Type B pancreatic cell (in vitro differentiated cells): ENCODE measurements around the gene NUP93. TPM values are rescaled to one million over a fixed set of nuclear protein-coding genes. Genes with fewer than 3 reads are reported as not detected.

Source experiments
- DNase-seq: peaks from one replicate; pipeline ENCODE4 v3.0.0; 2021; ENCODE audit warnings: mixed read lengths; ENCODE audit not compliant: unreplicated experiment; ENCODE audit errors: extremely low spot score
- H3K27ac Mint-ChIP-seq: 2 replicates; pipeline ENCODE4 v1.8.0; 2021; ENCODE audit warnings: mild to moderate bottlenecking, mixed read lengths
- H3K27me3 Mint-ChIP-seq: 2 replicates; pipeline ENCODE4 v1.8.0; 2021; ENCODE audit warnings: mixed read lengths
- H3K36me3 Mint-ChIP-seq: 2 replicates; pipeline ENCODE4 v1.8.0; 2021; ENCODE audit warnings: mixed read lengths
- H3K4me1 Mint-ChIP-seq: one replicate; pipeline ENCODE4 v1.8.0; 2021; ENCODE audit warnings: mixed read lengths; ENCODE audit not compliant: unreplicated experiment
- H3K4me3 Mint-ChIP-seq: 2 replicates; pipeline ENCODE4 v1.8.0; 2021; ENCODE audit warnings: mild to moderate bottlenecking, mixed read lengths
- H3K9me3 Mint-ChIP-seq: 2 replicates; pipeline ENCODE4 v1.8.0; 2021; ENCODE audit warnings: mixed read lengths
- total RNA-seq: library from RNA; stranded (reverse); gene quantifications from 2 replicates; pipeline ENCODE4 v1.2.1, GENCODE V29; 2021; ENCODE audit warnings: low replicate concordance
- TF ChIP-seq, protein P1 (sequence below): fragments of 200-600 bp; sonication (generic); conservative IDR thresholded peaks from 2 replicates; pipeline ENCODE4 v1.5.0; 2021; ENCODE audit warnings: antibody characterized with exemption, mild to moderate bottlenecking

NUP93 gene
- total RNA-seq, 1 donor from 2014 or later, result 101 TPM

DNA sequence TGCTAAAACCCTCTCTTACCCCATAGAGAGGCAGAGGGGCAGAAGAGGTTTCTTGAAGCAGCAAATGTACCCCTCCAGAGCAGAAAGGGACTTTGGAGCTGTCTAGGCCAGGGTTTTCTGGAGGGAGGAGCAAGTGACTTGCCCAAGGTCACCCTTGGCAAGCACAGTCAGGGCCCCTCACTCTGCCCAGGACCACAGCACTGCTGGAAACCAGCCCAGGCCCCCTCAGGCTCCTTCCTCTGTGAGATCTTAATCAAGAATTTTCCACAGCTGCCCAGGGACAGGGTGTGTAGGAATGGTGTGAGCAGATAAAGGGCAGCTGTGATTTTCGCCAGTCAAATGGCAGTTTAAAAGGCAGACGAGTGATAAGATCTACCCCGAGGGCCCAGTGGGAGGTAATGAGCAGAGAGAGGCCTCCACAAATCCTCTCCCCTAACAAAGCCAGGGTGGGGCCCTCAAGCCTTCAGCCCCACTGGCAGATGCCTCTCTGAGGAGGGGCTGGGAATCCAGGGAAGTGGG, 131.2 kb downstream of the NUP93 start:
- TF ChIP-seq, protein P1, sequence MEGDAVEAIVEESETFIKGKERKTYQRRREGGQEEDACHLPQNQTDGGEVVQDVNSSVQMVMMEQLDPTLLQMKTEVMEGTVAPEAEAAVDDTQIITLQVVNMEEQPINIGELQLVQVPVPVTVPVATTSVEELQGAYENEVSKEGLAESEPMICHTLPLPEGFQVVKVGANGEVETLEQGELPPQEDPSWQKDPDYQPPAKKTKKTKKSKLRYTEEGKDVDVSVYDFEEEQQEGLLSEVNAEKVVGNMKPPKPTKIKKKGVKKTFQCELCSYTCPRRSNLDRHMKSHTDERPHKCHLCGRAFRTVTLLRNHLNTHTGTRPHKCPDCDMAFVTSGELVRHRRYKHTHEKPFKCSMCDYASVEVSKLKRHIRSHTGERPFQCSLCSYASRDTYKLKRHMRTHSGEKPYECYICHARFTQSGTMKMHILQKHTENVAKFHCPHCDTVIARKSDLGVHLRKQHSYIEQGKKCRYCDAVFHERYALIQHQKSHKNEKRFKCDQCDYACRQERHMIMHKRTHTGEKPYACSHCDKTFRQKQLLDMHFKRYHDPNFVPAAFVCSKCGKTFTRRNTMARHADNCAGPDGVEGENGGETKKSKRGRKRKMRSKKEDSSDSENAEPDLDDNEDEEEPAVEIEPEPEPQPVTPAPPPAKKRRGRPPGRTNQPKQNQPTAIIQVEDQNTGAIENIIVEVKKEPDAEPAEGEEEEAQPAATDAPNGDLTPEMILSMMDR, result no peak
- H3K4me1 Mint-ChIP-seq, result peaks cover 54% of the 10 kb centered on the region
- DNase-seq, result no peak
- H3K36me3 Mint-ChIP-seq, result no peaks in the 10 kb centered on the region
- no peaks in the 10 kb centered on the region for H3K9me3 Mint-ChIP-seq
- H3K27me3 Mint-ChIP-seq, result no peaks in the 10 kb centered on the region
- H3K4me3 Mint-ChIP-seq, result peak overlapping the region; percentile 37
- peak overlapping the region; percentile 87 for H3K27ac Mint-ChIP-seq

DNA sequence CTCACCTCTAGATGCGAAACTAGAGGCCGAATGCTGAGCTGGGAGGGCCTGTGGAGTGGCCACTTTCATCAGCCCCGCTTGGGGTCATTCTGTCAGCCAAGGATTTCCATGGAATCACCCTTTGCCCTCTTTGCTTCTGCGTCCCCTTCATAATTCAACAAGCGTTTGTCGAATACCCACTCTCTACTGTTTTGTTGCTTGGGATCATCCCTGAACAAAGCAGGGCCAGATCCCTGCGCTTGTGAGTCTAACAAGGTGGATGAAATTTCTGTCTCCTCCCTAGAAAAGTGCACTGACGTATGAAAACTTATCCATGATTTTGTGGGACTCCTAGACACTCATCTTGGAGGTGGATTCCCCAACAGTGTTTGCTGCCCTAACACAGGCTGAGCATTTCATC, 131.8 kb downstream of the NUP93 start:
- no peak for DNase-seq
- H3K9me3 Mint-ChIP-seq, result no peaks in the 10 kb centered on the region
- H3K27me3 Mint-ChIP-seq, result no peaks in the 10 kb centered on the region
- H3K4me3 Mint-ChIP-seq, result no peak overlapping the region
- H3K4me1 Mint-ChIP-seq, result peaks cover 54% of the 10 kb centered on the region
- peak overlapping the region; percentile 87 for H3K27ac Mint-ChIP-seq
- H3K36me3 Mint-ChIP-seq, result no peaks in the 10 kb centered on the region
- TF ChIP-seq, protein P1, result no peak

DNA sequence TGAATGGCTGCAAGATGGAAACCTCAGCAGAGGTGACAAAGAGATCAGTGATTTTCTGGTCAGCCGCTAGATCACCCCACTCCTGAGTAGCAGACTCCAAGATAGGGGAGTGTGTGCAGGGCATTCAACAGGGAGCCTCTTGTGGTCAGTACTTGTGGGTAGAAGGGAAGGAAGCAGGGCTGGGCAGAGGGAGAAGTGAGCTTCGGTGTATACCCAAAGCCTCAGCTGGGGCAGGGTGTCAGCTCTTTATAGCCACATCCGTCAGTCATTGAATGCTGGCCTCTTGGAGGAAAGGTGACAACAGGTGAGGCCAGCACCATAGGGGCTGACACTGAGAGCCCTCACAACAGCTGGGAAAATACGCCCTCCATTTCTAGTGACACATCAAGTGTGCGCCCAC, 132.8 kb downstream of the NUP93 start:
- H3K27ac Mint-ChIP-seq, result peak overlapping the region; percentile 87
- no peak overlapping the region for H3K4me3 Mint-ChIP-seq
- TF ChIP-seq, protein P1, result no peak
- DNase-seq, result no peak
- no peaks in the 10 kb centered on the region for H3K9me3 Mint-ChIP-seq
- H3K36me3 Mint-ChIP-seq, result no peaks in the 10 kb centered on the region
- H3K27me3 Mint-ChIP-seq, result no peaks in the 10 kb centered on the region
- peaks cover 57% of the 10 kb centered on the region for H3K4me1 Mint-ChIP-seq

DNA sequence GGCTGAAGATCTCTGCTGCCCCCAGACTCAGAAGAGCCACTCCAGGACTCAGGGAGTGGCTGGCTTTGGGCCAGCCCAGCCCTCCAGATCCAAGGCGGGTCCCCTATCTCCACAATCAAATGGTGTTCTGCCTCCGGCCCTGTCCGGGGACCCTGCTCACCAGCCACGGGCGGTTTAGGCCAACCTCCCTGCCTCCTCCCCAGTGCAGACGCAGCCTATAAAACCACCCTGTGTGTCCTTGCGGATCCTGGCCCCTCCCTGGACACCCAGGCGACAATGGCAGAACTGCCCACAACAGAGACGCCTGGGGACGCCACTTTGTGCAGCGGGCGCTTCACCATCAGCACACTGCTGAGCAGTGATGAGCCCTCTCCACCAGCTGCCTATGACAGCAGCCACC, 135.0 kb downstream of the NUP93 start, which contains the start of gene SLC12A3:
Gene SLC12A3 (plus strand): TSS at position 248 of the 400 bp plus-strand sequence. CDS start 29 bp downstream, at position 277.
- Mint-ChIP-seq H3K36me3 (no peaks in the 10 kb centered on the region), H3K9me3 (no peaks in the 10 kb centered on the region), H3K4me1 (peaks cover 53% of the 10 kb centered on the region), H3K27me3 (no peaks in the 10 kb centered on the region), H3K4me3 (peak within 1 kb of the TSS; percentile 57), H3K27ac (peak within 1 kb of the TSS; percentile 55)
- TF ChIP-seq, protein P1, result no peak
- no peak for DNase-seq

DNA sequence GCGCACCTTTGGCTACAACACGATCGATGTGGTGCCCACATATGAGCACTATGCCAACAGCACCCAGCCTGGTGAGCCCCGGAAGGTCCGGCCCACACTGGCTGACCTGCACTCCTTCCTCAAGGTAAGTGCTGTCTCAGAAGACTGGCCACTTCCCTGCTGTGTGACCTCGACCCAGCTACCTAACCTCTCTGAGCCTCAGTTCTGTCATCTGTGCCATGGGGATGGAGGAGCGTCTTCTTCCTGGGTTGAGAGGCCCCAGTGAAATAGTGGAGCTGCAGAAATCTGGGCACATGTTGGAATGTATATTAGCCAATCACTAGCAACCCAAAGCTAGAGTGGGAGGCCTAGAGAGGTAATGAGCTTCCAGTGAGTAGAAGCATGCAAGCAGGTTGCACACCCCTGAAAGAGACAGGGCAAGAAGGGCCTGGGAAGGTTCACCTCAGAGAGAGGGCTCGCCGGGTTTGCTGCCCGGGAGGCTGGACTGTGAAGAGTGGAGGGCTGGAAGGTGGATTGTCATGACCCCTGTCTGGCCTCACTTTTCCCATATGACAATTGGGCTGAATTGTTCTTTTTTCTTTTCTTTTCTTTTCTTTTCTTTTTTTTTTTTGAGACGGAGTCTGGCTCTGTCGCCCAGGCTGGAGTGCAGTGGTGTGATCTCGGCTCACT, 135.6 kb downstream of the NUP93 start:
- DNase-seq, result no peak
- no peaks in the 10 kb centered on the region for H3K9me3 Mint-ChIP-seq
- TF ChIP-seq, protein P1, result no peak
- H3K4me1 Mint-ChIP-seq, result peaks cover 47% of the 10 kb centered on the region
- H3K27me3 Mint-ChIP-seq, result no peaks in the 10 kb centered on the region
- no peaks in the 10 kb centered on the region for H3K36me3 Mint-ChIP-seq
- H3K27ac Mint-ChIP-seq, result peak overlapping the region; percentile 25
- no peak overlapping the region for H3K4me3 Mint-ChIP-seq
